ENCODE data around the gene PARVG.

The PARVG gene

GRCh38 chr22:44217346-44217745, 36.6 kb downstream of the PARVG start:
- Histone ChIP-seq H3K4me3 (replicated peaks; ENCODE audit: insufficient read depth, low read length) (no peak overlapping the region), H3K27ac (replicated peaks) (no peak overlapping the region), H3K27me3 (ENCODE audit: insufficient read depth, poor library complexity, severe bottlenecking) (no peaks in the 10 kb centered on the region)
- DNase-seq (ENCODE audit: low read depth in 1 of 2, low spot score in 1 of 2): no peak
- TF ChIP-seq REST (IDR thresholded peaks at IDR 0.05; ENCODE audit: insufficient replicate concordance, low read depth): no peak
- no peak for TF ChIP-seq SPI1 (IDR thresholded peaks at IDR 0.05; ENCODE audit: borderline replicate concordance, low read depth)
- no peak for TF ChIP-seq POLR2AphosphoS5 (IDR thresholded peaks at IDR 0.05; ENCODE audit: low read depth)
- no peak for TF ChIP-seq GABPA (IDR thresholded peaks at IDR 0.05; ENCODE audit: low read depth)
- TF ChIP-seq CTCF (IDR thresholded peaks at IDR 0.05; ENCODE audit: insufficient read depth, low read length): no peak

GRCh38 chr22:44218071-44218470, 37.3 kb downstream of the PARVG start:
- DNase-seq (ENCODE audit: low read depth in 1 of 2, low spot score in 1 of 2): no peak
- TF ChIP-seq REST (IDR thresholded peaks at IDR 0.05; ENCODE audit: insufficient replicate concordance, low read depth) (no peak), GABPA (IDR thresholded peaks at IDR 0.05; ENCODE audit: low read depth) (no peak), CTCF (IDR thresholded peaks at IDR 0.05; ENCODE audit: insufficient read depth, low read length) (no peak), POLR2AphosphoS5 (IDR thresholded peaks at IDR 0.05; ENCODE audit: low read depth) (no peak), SPI1 (IDR thresholded peaks at IDR 0.05; ENCODE audit: borderline replicate concordance, low read depth) (no peak)
- H3K27me3 ChIP-seq (ENCODE audit: insufficient read depth, poor library complexity, severe bottlenecking): no peaks in the 10 kb centered on the region
- H3K27ac ChIP-seq (replicated peaks): no peak overlapping the region
- H3K4me3 ChIP-seq (replicated peaks; ENCODE audit: insufficient read depth, low read length): no peak overlapping the region

DNA sequence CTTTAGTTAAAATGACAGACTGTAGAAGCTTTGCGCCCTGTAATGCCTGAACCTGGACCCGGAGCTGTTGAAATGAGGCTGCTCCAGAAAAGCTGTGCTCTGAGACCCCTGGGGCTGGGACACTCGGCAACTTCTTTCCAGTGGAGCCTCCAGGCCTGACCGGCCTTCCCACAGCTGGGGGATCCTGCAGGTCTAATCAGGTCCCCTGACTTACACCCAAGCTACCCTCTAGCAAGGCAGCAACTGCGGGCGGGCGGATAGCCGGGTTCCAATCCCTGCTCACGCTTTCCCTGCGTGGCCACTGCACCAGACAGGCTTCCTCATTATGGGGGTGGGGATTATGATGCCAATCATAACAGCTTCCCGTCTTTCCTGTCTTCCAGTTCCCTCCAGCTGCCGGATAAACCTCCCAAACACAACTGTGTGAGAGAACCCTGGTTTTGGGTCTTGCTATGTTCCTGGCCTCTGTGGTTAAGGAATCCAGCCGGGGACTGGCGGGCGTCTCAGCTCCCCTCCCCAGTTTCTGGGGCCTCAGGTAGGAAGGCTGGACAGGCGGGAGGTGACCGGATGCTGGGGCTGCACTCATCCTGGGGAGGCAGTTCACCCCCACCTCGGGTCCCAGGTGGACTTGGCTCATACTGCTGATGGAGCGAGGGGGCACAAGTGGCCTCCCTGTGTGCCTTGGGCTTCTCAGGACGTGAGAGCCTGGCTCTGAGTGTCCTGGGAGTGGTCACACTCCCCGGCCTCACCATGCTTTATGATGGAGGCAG, 38.6 kb downstream of the PARVG start:
- Histone ChIP-seq H3K27ac (replicated peaks) (no peak overlapping the region), H3K27me3 (ENCODE audit: insufficient read depth, poor library complexity, severe bottlenecking) (no peaks in the 10 kb centered on the region), H3K4me3 (replicated peaks; ENCODE audit: insufficient read depth, low read length) (no peak overlapping the region)
- no peak for DNase-seq (ENCODE audit: low read depth in 1 of 2, low spot score in 1 of 2)
- TF ChIP-seq POLR2AphosphoS5 (IDR thresholded peaks at IDR 0.05; ENCODE audit: low read depth) (no peak), SPI1 (IDR thresholded peaks at IDR 0.05; ENCODE audit: borderline replicate concordance, low read depth) (no peak), REST (IDR thresholded peaks at IDR 0.05; ENCODE audit: insufficient replicate concordance, low read depth) (no peak), GABPA (IDR thresholded peaks at IDR 0.05; ENCODE audit: low read depth) (no peak), CTCF (IDR thresholded peaks at IDR 0.05; ENCODE audit: insufficient read depth, low read length) (no peak)

Data from HL-60 (cell line).